A549 (cell line): Measurements from ENCODE around the gene TDP2.
A peak's percentile ranks its signal among the peaks of the same experiment; 100 is the strongest.

Source experiments
- CBX8 ChIP-seq: fragments of 200-600 bp; sonication (generic); IDR thresholded peaks from 2 replicates; pipeline ENCODE4 v1.6.1; 2016
- CHD2 ChIP-seq: fragments of 150-350 bp; IDR thresholded peaks from 2 replicates; pipeline ENCODE4 v1.6.1; 2014; ENCODE audit warnings: low read length; ENCODE audit not compliant: partially characterized antibody
- EP300 ChIP-seq, 2 experiments: fragments of >200 bp; sonication (Bioruptor Twin); formaldehyde crosslinking; IDR thresholded peaks; 2 replicates in 1 of 2; 3 replicates in 1 of 2; pipeline ENCODE4 v1.6.1; 2016 to 2017
- FOSL2 ChIP-seq, 2 experiments: fragments of 450-650 bp in 1 of 2; fragments of >200 bp in 1 of 2; sonication (Bioruptor Twin) in 1 of 2; formaldehyde crosslinking; IDR thresholded peaks; 2 replicates each; pipeline versions ENCODE4 v1.5.0 to v1.6.1; 2016 to 2020; ENCODE audit warnings: mild to moderate bottlenecking in 1 of 2, moderate library complexity in 1 of 2
- JUN ChIP-seq, 2 experiments: fragments of >200 bp; sonication (Bioruptor Twin); formaldehyde crosslinking; IDR thresholded peaks; 2 replicates in 1 of 2; 3 replicates in 1 of 2; pipeline ENCODE4 v1.6.1; 2016 to 2017
- MAFK ChIP-seq: fragments of 450-650 bp; IDR thresholded peaks from 2 replicates; pipeline ENCODE4 v1.6.1; 2014; ENCODE audit not compliant: partially characterized antibody
- POLR2A ChIP-seq: IDR thresholded peaks from 2 replicates; pipeline ENCODE4 v1.6.1; 2012; ENCODE audit warnings: mild to moderate bottlenecking, low read length
- POLR2AphosphoS2 ChIP-seq: conservative IDR thresholded peaks from 2 replicates; pipeline ENCODE4 v1.6.1; 2012; ENCODE audit warnings: low read length, improper control_type of control experiment, inconsistent platforms
- RAD21 ChIP-seq, 2 experiments: fragments of >200 bp in 1 of 2; sonication (Bioruptor Twin) in 1 of 2; formaldehyde crosslinking in 1 of 2; IDR thresholded peaks in 1 of 2; conservative IDR thresholded peaks in 1 of 2; 2 replicates in 1 of 2; 3 replicates in 1 of 2; pipeline ENCODE4 v1.6.1; 2012 to 2018; ENCODE audit warnings: inconsistent platforms in 1 of 2
- RARB ChIP-seq: fragments of 250-450 bp; sonication (Bioruptor Pico); IDR thresholded peaks from 2 replicates; pipeline ENCODE4 v1.8.0; 2021; ENCODE audit warnings: mild to moderate bottlenecking, moderate library complexity
- RCOR1 ChIP-seq: fragments of 150-350 bp; IDR thresholded peaks from 2 replicates; pipeline ENCODE4 v1.6.1; 2014; ENCODE audit warnings: antibody characterized with exemption, low read length, low read depth
- RFX5 ChIP-seq: fragments of 450-650 bp; IDR thresholded peaks from 2 replicates; pipeline ENCODE4 v1.7.1; 2014; ENCODE audit warnings: antibody characterized with exemption, mild to moderate bottlenecking, moderate library complexity
- TF ChIP-seq, protein P1 (sequence below): fragments of >200 bp; sonication (Bioruptor Twin); formaldehyde crosslinking; IDR thresholded peaks from 3 replicates; pipeline ENCODE4 v1.5.1; 2016
- TF ChIP-seq, protein P2 (sequence below): IDR thresholded peaks from 2 replicates; pipeline ENCODE4 v1.6.1; 2012

GRCh38 chr6:24658573-24659560, 7.8 kb downstream of the TDP2 start:
- peak; percentile 83 to 87; a peak in 4 of 5 replicates for TF ChIP-seq EP300 (IDR thresholded peaks at IDR 0.05)
- TF ChIP-seq RCOR1: no peak
- TF ChIP-seq, protein P1, sequence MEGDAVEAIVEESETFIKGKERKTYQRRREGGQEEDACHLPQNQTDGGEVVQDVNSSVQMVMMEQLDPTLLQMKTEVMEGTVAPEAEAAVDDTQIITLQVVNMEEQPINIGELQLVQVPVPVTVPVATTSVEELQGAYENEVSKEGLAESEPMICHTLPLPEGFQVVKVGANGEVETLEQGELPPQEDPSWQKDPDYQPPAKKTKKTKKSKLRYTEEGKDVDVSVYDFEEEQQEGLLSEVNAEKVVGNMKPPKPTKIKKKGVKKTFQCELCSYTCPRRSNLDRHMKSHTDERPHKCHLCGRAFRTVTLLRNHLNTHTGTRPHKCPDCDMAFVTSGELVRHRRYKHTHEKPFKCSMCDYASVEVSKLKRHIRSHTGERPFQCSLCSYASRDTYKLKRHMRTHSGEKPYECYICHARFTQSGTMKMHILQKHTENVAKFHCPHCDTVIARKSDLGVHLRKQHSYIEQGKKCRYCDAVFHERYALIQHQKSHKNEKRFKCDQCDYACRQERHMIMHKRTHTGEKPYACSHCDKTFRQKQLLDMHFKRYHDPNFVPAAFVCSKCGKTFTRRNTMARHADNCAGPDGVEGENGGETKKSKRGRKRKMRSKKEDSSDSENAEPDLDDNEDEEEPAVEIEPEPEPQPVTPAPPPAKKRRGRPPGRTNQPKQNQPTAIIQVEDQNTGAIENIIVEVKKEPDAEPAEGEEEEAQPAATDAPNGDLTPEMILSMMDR: no peak
- TF ChIP-seq RAD21 (conservative IDR thresholded peaks at IDR 0.05 in 1 of 2, IDR thresholded peaks at IDR 0.05 in 1 of 2): no peak
- TF ChIP-seq, protein P2, sequence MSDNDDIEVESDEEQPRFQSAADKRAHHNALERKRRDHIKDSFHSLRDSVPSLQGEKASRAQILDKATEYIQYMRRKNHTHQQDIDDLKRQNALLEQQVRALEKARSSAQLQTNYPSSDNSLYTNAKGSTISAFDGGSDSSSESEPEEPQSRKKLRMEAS: peak; percentile 58; the same call in 1 of the 2 replicates
- TF ChIP-seq RFX5: no peak
- peak; percentile 52 to 78; a peak in 3 of 5 replicates for TF ChIP-seq JUN (IDR thresholded peaks at IDR 0.05)
- no peak for TF ChIP-seq POLR2A
- no peak for TF ChIP-seq CHD2
- no peak for TF ChIP-seq FOSL2 (IDR thresholded peaks at IDR 0.05)
- TF ChIP-seq FOSL2 (CRISPR knock-in tag; IDR thresholded peaks at IDR 0.05): peak; percentile 79
- TF ChIP-seq RARB (CRISPR knock-in tag): 0 out of 2 replicates have a peak, but pooled peaks have one; percentile 5
- 0 out of 2 replicates have a peak, but pooled peaks have one; percentile 69 for TF ChIP-seq POLR2AphosphoS2
- TF ChIP-seq CBX8: no peak
- peak; percentile 97 for TF ChIP-seq MAFK
